Activated gamma-delta T cell (primary cell): Measurements from ENCODE around the gene SARS1.
"Not testable (repeated sequence)": the region's sequence is repeated elsewhere in the genome, so short reads cannot be mapped to it uniquely, and the experiment has no call there.

Source experiments
- DNase-seq: peaks from one replicate; lab custom pipeline; 2025; lab: John Stamatoyannopoulos, UW

Gene SARS1

GRCh38 chr1:109193653-109194590 is 19.8 kb upstream of the SARS1 start:
- no peak for DNase-seq

- DNase-seq: no peak
Observed at GRCh38 chr1:109197158-109198042, 16.3 kb upstream of the SARS1 start.

- DNase-seq: no peak
Observed at GRCh38 chr1:109198043-109198695, 15.5 kb upstream of the SARS1 start.

GRCh38 chr1:109198745-109199144 is 15.0 kb upstream of the SARS1 start:
- no peak for DNase-seq

- DNase-seq: no peak
Observed at GRCh38 chr1:109199710-109200109, 14.0 kb upstream of the SARS1 start.

GRCh38 chr1:109201123-109201703 is 12.5 kb upstream of the SARS1 start:
- DNase-seq: no peak

GRCh38 chr1:109204484-109204883 is 9.2 kb upstream of the SARS1 start:
- DNase-seq: no peak

GRCh38 chr1:109206339-109206738 is 7.4 kb upstream of the SARS1 start:
- no peak for DNase-seq

GRCh38 chr1:109207467-109208103 is 6.1 kb upstream of the SARS1 start:
- no peak for DNase-seq

GRCh38 chr1:109208394-109208793 is 5.3 kb upstream of the SARS1 start:
- DNase-seq: no peak

GRCh38 chr1:109208836-109209463 is 4.8 kb upstream of the SARS1 start:
- no peak for DNase-seq

GRCh38 chr1:109210058-109210457 is 3.7 kb upstream of the SARS1 start:
- no peak for DNase-seq

- no peak for DNase-seq
Observed at GRCh38 chr1:109213345-109213823, 334 bp upstream of the SARS1 start.

- no peak for DNase-seq
Observed at GRCh38 chr1:109214695-109215623, 1.2 kb downstream of the SARS1 start.

- no peak for DNase-seq
Observed at GRCh38 chr1:109216662-109217061, 2.9 kb downstream of the SARS1 start.

- no peak for DNase-seq
Observed at GRCh38 chr1:109218516-109218915, 4.8 kb downstream of the SARS1 start.

GRCh38 chr1:109221201-109221600 is 7.5 kb downstream of the SARS1 start:
- not testable (repeated sequence) for DNase-seq

- DNase-seq: no peak
Observed at GRCh38 chr1:109225308-109225707, 11.6 kb downstream of the SARS1 start.

- DNase-seq: no peak
Observed at GRCh38 chr1:109225711-109226445, 12.2 kb downstream of the SARS1 start.
